Endothelial cell of umbilical vein (primary cell): ENCODE results near the gene RNH1.

Source experiments
- EZH2 ChIP-seq: IDR thresholded peaks from 2 replicates; pipeline ENCODE4 v1.6.1; 2012; ENCODE audit warnings: borderline replicate concordance, low read depth, mild to moderate bottlenecking, moderate library complexity, low read length, inconsistent platforms; ENCODE audit not compliant: severe bottlenecking
- JUN ChIP-seq: IDR thresholded peaks from 2 replicates; pipeline ENCODE4 v1.6.1; 2011; ENCODE audit warnings: borderline replicate concordance, low read depth; ENCODE audit not compliant: insufficient read length, insufficient read depth
- TF ChIP-seq, protein P1 (sequence below), 2 donors: IDR thresholded peaks; 1 replicate in 1 of 2; 2 replicates in 1 of 2; pipeline ENCODE4 v1.5.1; 2011; ENCODE audit warnings: low read length in 2 of 2, mild to moderate bottlenecking in 2 of 2, moderate library complexity in 2 of 2, control low read depth in 1 of 2, inconsistent platforms in 1 of 2, low read depth in 1 of 2; ENCODE audit not compliant: insufficient read depth in 1 of 2; ENCODE audit errors: extremely low read depth in 1 of 2

DNA sequence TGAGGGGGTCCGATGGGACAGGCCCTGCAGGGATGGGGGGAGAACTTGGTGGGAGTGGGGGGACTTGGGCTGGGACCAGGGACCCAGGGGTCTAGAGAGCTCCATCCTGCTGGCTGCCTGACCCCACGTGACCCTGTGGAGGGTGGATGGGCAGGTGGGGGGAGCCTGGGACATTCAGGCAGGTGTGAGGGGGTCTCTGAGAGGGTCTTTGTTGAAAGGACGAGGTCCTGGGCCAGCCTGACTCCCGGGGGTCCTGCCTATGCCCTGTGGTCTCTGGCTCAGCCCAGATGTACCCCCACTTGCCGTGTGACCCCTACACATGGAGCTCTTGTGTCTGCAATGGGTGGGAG lies 37.8 kb upstream of the RNH1 start:
- TF ChIP-seq, protein P1, sequence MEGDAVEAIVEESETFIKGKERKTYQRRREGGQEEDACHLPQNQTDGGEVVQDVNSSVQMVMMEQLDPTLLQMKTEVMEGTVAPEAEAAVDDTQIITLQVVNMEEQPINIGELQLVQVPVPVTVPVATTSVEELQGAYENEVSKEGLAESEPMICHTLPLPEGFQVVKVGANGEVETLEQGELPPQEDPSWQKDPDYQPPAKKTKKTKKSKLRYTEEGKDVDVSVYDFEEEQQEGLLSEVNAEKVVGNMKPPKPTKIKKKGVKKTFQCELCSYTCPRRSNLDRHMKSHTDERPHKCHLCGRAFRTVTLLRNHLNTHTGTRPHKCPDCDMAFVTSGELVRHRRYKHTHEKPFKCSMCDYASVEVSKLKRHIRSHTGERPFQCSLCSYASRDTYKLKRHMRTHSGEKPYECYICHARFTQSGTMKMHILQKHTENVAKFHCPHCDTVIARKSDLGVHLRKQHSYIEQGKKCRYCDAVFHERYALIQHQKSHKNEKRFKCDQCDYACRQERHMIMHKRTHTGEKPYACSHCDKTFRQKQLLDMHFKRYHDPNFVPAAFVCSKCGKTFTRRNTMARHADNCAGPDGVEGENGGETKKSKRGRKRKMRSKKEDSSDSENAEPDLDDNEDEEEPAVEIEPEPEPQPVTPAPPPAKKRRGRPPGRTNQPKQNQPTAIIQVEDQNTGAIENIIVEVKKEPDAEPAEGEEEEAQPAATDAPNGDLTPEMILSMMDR (IDR thresholded peaks at IDR 0.05; ENCODE audit: extremely low read depth in 1 of 2, insufficient read depth in 1 of 2, low read depth in 1 of 2, low read length in 2 of 2) = no peak
- TF ChIP-seq EZH2 = no peak
- no peak for TF ChIP-seq JUN
